Endothelial cell of hepatic sinusoid (primary cell): Measurements from ENCODE around the gene TMEM120B.
"Not testable (repeated sequence)": the region's sequence is repeated elsewhere in the genome, so short reads cannot be mapped to it uniquely, and the experiment has no call there.

Source experiments
- in situ Hi-C: cut with HindIII; loops from 2 replicates; pipeline ENCODE4 v1.10.0; 2017; ENCODE audit warnings: low sequenced_read_pairs

Gene TMEM120B

GRCh38 chr12:121709064-121709424 is 3.5 kb upstream of the TMEM120B start:
- in situ Hi-C loops, result not testable (repeated sequence)

- in situ Hi-C loops, result no loop called here
Observed at GRCh38 chr12:121709478-121709961, 3.0 kb upstream of the TMEM120B start.

- in situ Hi-C loops, result no loop called here
Observed at GRCh38 chr12:121711361-121712189, 977 bp upstream of the TMEM120B start.

GRCh38 chr12:121712190-121712460 is 427 bp upstream of the TMEM120B start:
- in situ Hi-C loops, result no loop called here

GRCh38 chr12:121713257-121713777 is 765 bp downstream of the TMEM120B start:
- in situ Hi-C loops, result no loop called here

GRCh38 chr12:121713793-121714192 is 1.2 kb downstream of the TMEM120B start:
- in situ Hi-C loops, result no loop called here

GRCh38 chr12:121715055-121715454 is 2.5 kb downstream of the TMEM120B start:
- in situ Hi-C loops, result loop anchor here (5.0 kb wide), 1 partner anchor 72 kb away; no protein-coding TSS in a partner anchor

GRCh38 chr12:121715862-121716435 is 3.4 kb downstream of the TMEM120B start:
- in situ Hi-C loops, result loop anchor here (5.0 kb wide), 1 partner anchor 71 kb away; no protein-coding TSS in a partner anchor

GRCh38 chr12:121717041-121717699 is 4.6 kb downstream of the TMEM120B start:
- in situ Hi-C loops, result loop anchor here (5.0 kb wide), 1 partner anchor 70 kb away; no protein-coding TSS in a partner anchor

GRCh38 chr12:121718653-121719239 is 6.2 kb downstream of the TMEM120B start:
- in situ Hi-C loops, result loop anchor here (5.0 kb wide), 1 partner anchor 69 kb away; no protein-coding TSS in a partner anchor

- in situ Hi-C loops, result loop anchor here (5.0 kb wide), 1 partner anchor 67 kb away; no protein-coding TSS in a partner anchor
Observed at GRCh38 chr12:121719926-121720414, 7.4 kb downstream of the TMEM120B start.

- in situ Hi-C loops, result no loop called here
Observed at GRCh38 chr12:121720762-121721161, 8.2 kb downstream of the TMEM120B start.

GRCh38 chr12:121722511-121722910 is 10.0 kb downstream of the TMEM120B start:
- in situ Hi-C loops, result no loop called here

- in situ Hi-C loops, result no loop called here
Observed at GRCh38 chr12:121723200-121723599, 10.6 kb downstream of the TMEM120B start.

- in situ Hi-C loops, result no loop called here
Observed at GRCh38 chr12:121724925-121725324, 12.4 kb downstream of the TMEM120B start.

- in situ Hi-C loops, result no loop called here
Observed at GRCh38 chr12:121725423-121725822, 12.9 kb downstream of the TMEM120B start.

- in situ Hi-C loops, result no loop called here
Observed at GRCh38 chr12:121729021-121729420, 16.5 kb downstream of the TMEM120B start.

- in situ Hi-C loops, result no loop called here
Observed at GRCh38 chr12:121731473-121731872, 18.9 kb downstream of the TMEM120B start.

- in situ Hi-C loops, result no loop called here
Observed at GRCh38 chr12:121733849-121734248, 21.3 kb downstream of the TMEM120B start.

GRCh38 chr12:121738340-121738858 is 25.8 kb downstream of the TMEM120B start:
- in situ Hi-C loops, result no loop called here

GRCh38 chr12:121740847-121741246 is 28.3 kb downstream of the TMEM120B start:
- in situ Hi-C loops, result no loop called here
